Hematopoietic multipotent progenitor cell (in vitro differentiated cells): ENCODE results near the gene MCM7. TPM values are rescaled to one million over a fixed set of nuclear protein-coding genes. Genes with fewer than 3 reads are reported as not detected.

Experiments used
- small RNA-seq: library from RNA; depleted of rRNA; stranded (forward); fragments of <200 nt; gene quantifications from one replicate; pipeline ENCODE3, GENCODE V24; 2012
- total RNA-seq: library from RNA; depleted of rRNA; stranded (reverse); fragments of >200 nt; gene quantifications from one replicate; pipeline ENCODE4 v1.2.3, GENCODE V29; 2012

The MCM7 gene
- total RNA-seq, 1 donor: 217 TPM

Small RNA genes lying within 50 kb of the gene (small RNA-seq; reads per million reads assigned to genes)
- gene MIR106B (7,551 reads per million, percentile 100 among the genes with 10 or more reads in this experiment), gene MIR25 (3,570 reads per million, percentile 99 among the genes with 10 or more reads in this experiment), gene MIR93 (16,603 reads per million, percentile 100 among the genes with 10 or more reads in this experiment)

Other genes starting within 250 kb of the MCM7 start
- 0.27 TPM for gene OR2AE1, start 224.4 kb downstream of the MCM7 start, total RNA-seq
- gene TRIM4, start 181.9 kb downstream of the MCM7 start, total RNA-seq: 24.8 TPM
- gene GJC3, start 171.8 kb downstream of the MCM7 start, total RNA-seq: 0.54 TPM
- gene AZGP1, start 125.4 kb downstream of the MCM7 start, total RNA-seq: not detected
- gene ZKSCAN1, start 85.8 kb downstream of the MCM7 start, total RNA-seq: 35.3 TPM
- 11.0 TPM for gene ZSCAN21, start 51.6 kb downstream of the MCM7 start, total RNA-seq
- 25.9 TPM for gene ZNF3, start 19.7 kb downstream of the MCM7 start, total RNA-seq
- gene COPS6, start 12.4 kb downstream of the MCM7 start, total RNA-seq: 43.9 TPM
- 24.8 TPM for gene AP4M1, start 246 bp upstream of the MCM7 start, total RNA-seq
- gene TAF6, start 18.0 kb upstream of the MCM7 start, total RNA-seq: 22.4 TPM
- gene CNPY4, start 18.2 kb upstream of the MCM7 start, total RNA-seq: 11.6 TPM
- gene MBLAC1, start 25.6 kb upstream of the MCM7 start, total RNA-seq: 3.5 TPM
- 162 TPM for gene LAMTOR4, start 47.5 kb upstream of the MCM7 start, total RNA-seq
- 17.5 TPM for gene TRAPPC14, start 57.3 kb upstream of the MCM7 start, total RNA-seq
- gene GAL3ST4, start 67.2 kb upstream of the MCM7 start, total RNA-seq: 0.54 TPM
- gene GPC2, start 76.0 kb upstream of the MCM7 start, total RNA-seq: 6.2 TPM
- 0.81 TPM for gene STAG3, start 76.5 kb upstream of the MCM7 start, total RNA-seq
- gene PVRIG, start 118.6 kb upstream of the MCM7 start, total RNA-seq: 0.54 TPM
- gene SPDYE3, start 206.3 kb upstream of the MCM7 start, total RNA-seq: not detected